Activated CD4-positive, CD25-positive, alpha-beta regulatory T cell (primary cell): ENCODE measurements around the gene XRCC5.

Experiments used
- DNase-seq, 4 experiments: peaks; one replicate each; lab custom pipeline; 2025; lab: John Stamatoyannopoulos, UW

XRCC5 gene

DNA sequence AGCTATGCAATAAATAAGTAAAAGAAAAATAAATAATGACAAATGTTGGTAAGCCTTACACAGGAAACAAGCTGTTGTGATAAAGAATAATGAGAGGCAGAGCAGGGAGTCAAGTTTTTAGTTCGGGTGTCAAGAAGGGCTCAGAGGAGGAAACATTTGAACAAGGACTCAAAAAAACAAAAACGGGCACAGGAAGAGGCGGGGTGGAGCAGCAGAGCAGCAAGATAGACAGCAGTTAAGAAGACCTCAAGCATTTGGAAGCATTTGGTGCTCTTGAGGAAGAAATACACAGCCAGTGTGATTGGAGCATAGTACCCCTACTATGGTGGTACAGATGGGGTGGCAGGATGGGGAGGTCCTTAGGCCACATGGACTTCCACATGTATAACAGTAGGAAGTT lies 24.6 kb upstream of the XRCC5 start:
- peak in 1 of 4 experiments; percentile 18 for DNase-seq

DNA sequence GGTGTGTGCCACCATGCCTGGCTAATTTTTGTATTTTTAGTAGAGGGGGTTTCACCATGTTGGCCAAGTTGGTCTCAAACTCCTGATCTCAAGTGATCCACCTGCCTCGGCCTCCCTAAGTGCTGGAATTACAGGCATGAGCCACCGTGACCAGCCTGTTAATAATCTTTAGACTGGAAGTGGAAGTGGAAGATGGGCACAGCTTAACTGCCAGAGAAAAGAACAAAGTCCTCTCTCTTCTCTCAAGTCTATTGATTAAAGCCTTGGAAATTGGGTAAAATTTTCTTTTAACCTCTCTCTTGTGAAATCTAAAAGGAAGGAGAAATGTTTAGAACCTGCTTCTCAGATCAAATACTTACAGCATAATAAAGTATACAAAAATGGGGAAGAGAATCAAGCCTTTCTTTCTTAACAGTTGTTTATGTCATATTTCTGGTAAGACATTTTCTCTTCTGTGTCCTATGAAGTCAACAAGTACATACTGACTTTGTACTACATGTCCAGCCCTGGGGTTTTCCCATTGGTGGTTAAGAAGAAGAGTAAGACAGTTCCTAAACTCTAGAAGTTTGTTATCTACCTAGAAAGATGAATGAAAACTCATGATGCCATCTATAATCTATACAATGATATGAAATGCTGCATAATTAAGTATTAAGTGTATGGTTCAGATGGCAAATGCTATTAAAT lies 22.8 kb upstream of the XRCC5 start:
- no peak for DNase-seq

DNA sequence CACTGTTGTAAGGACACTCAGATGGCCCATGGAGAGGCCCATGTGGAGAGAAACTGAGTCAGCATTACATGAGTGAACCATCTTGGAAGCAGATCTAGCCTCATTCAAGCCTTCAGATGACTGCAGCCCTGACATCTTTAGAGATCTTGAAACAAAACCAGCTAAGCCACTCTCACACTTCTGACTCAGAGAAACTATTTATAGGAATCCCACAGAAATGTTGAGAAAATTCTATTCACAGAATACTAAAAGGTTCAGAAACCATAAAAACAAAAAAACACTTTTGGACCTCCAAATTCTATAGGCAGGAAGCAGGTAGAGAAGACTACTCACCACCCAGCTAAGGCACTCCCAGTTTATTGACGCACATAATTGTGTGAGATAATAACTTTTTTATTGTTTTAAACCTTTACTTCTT lies 18.8 kb upstream of the XRCC5 start:
- no peak for DNase-seq

DNA sequence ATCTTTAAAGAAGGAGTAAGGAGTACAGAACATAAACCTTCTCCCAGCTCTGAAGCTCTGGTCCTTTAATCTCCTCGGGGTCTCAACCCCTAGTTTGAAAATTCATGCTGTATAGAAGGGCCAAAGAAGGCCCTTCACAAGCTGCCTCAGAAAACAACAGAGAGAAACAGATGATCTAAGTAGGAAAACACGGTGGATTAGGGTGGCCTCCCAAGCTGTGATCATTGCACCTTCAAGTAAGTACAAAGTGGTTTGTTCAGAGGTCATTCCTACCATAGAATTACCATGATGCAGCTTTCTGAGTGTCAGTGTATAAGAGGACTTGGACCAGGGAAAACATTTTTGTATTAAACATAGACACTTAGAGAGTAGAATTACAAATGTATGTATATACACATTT lies 16.5 kb upstream of the XRCC5 start:
- DNase-seq, result no peak

DNA sequence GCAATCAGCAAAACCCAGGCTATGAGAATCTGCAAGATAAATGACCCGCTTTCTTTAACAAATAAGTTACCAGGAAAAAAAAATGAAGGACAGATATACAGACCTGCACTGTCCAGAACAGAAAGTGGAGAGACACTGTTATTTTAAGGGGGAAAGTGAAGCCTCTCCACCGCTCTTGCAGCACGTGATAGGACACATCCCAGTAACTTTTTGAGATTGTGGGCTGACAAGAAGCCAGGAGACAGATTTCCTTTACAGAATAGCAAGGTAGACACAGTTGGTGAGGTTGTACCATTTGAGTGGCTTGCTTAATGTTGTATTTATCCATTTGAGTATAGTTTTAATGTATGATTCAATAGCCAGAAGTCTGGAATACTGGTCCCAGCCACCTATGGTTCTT lies 14.4 kb upstream of the XRCC5 start:
- DNase-seq, result no peak

DNA sequence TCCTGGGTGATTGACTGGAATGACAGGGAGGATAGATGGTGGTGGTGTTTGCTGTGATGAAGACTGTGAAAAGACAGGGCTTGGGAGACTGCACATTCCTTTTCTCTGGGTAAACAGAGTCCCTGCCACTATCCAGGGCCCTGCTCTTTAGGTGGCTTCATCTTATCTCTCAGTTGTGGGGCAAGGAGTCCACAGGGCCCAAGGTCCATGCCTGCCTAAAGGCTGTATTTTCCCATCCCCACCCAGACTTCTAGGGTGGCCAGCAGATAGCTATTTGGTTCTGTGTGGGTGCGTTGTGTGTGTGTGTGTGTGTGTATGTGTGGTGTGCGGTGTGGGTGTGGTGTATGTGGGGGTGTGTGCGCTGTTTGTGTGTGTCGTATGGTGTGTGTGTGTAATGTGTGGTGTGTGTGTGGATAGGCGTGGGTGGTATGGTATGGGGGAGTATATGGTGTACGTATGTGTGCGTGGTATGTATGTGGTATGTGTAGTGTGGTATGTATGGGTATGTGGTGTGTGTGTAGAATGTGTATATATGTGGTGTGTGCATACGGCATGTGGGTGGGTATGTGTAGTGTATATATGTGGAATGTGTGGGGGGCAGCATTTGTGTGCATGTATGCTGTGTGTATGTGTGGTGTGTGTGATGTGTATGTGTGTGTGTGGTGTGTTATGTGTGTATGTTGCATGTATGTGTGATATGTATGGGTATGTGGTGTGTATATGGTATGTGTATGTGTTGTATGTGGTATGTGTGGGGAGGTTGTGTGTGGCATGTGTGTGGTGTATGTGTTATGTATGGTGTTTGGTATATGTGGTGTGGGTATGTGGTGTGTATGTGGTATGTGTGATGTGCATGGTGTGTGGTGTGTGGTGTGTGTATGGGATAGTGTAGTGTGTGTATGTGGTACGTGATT lies 10.5 kb upstream of the XRCC5 start:
- DNase-seq, result no peak

DNA sequence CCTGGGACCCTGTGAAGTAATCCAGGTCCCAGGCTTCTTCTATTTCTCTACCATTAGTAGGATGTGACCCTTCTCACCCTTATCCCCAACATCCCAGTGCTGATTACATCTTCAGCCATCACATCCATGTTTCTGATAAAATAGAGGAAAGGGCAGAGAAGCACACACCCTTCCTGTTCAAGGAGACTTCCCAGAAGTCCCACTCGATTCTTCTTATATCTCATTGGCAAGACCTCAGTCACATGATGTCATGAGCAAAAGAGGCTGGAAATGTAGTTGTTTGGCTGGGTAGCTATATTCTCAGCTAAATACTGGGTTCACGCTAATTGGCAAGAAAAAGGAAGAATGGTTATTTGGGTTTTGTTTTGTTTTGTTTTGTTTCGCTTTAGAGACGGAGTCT lies 8.0 kb upstream of the XRCC5 start:
- DNase-seq, result no peak

DNA sequence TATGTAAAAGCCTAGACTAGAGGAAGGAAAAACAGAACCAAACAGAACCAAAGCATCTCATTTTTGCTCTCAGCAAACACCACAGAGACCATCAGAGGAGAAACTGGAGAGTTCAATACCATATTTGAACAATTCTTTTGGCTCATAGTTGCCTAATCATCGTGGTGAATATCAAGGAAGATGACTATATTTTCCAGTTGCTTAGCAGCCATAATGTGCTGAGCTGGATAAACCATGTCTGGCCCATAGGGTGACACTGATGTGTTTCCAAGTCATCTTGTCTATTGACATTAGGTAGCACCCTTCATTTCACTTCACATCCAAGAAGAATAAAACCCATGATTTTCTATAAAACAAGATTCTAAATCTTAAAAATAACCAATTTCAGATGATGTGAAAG lies 5.9 kb upstream of the XRCC5 start:
- no peak for DNase-seq

DNA sequence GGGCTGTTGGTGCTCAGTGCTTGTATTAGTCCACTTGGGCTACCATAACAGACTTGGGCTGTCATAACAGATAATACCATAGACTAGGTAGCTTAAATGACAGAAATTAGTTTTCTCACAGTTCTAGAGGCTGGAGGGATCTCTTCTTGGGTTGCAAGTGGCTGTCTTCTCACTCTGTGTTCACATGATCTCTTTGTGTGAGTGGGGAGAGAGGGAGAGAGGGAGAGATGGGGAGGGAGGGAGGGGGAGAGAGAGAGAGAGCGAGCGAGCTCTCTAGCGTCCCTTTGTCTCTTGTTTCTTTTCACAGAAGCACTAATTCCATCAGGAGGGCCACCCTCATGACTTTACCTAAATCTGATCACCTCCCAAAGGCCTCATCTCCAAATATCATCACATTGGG lies 4.5 kb upstream of the XRCC5 start:
- DNase-seq, result no peak

DNA sequence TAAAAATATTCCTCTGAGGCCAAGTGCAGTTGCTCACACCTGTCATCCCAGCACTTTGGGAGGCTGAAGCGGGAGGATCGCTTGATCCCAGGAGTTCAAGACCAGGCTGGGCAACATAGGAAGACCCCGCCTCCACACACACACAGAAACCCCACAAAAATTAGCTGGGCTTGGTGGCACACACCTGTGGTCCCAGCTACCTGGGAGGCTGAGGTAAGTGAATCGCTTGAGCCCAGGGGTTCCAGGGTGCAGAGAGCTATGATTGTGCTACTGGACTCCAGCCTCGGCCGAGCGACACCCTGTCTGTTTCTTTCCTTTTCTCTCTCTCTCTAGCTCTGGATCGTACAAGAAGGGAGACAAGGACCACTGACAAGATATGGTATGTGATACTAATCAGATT lies 1.8 kb upstream of the XRCC5 start:
- DNase-seq, result no peak

DNA sequence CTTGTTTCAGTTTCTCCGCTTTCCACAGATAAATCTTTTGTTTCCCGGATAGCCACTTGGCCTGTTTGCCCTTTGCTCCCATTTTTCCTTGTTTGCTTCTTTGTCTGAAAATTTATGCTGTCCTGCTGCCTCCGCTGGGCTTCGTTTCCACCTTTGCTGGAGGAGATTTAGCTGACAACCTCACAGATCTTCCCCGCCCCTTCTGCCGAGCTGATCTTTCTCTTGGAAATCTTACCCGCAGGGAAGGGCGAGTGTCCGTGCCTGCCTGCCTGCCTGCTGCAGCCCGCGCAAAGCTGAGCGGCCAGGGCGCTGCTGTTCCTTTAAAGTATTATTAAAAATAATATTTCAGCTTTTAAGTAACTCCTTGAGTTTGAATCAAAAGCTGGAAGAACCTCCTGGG lies 1.4 kb upstream of the XRCC5 start:
- DNase-seq, result no peak

DNA sequence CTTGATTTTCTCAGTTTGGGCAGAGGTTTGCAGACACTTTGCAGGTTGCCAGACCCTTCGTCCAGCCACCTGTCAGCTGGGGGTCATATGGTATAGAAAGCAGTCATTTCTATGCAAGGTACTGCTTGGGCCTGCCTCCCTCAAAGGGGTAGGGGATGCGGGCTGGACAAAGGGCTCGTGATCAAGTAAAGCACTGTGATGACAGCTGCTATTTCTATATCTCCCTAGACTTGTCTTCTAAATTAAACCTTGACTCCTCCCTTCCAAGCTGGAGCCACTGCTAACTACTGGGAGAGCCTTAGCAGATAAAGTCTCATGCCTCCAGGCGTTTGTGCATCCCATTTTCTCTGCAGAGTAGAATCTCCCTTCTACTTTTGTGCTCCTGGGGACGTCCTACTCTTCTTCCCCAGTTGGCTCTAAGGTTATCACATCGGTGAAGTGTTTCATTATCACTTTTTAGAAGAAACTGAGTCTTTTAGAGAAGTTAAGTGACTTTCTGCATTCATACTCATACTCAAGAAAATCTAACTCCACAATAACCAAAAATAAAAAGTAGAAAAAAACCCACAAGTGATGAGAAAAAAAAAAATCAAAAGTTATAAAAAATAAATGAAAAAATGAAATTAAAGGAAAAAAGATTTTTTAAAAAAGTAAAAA lies 710 bp upstream of the XRCC5 start:
- no peak for DNase-seq

DNA sequence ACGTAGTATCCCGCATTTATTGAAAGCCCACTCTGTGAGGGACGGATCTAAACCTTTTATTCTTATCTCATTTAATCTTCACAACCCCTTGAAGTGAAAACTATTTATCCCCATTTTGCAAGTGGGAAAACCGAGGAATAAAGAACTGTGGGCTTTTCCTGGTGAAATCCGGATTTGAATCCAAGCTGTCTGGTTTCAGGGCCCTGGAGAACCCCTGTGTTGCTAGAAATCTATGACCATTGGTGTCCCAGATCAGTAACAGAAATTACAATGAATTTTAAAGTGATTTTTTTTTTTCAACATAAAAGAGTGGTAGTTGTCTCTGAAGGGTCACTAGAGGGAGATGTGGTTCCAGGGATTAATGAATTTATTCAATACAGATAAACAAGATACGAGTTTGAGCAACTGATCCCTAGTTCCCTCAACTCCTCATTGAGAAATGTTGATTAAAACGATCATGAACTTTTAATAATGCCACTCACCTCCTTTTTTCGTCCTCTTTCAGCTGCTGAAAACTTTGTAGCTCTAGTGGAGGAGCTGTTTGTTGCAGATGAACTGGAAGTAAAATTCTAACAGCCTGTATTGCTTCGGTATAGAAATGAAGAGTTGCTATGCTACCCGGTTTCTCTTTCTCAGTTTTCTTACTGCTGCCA lies 940 bp downstream of the XRCC5 start:
- no peak for DNase-seq

DNA sequence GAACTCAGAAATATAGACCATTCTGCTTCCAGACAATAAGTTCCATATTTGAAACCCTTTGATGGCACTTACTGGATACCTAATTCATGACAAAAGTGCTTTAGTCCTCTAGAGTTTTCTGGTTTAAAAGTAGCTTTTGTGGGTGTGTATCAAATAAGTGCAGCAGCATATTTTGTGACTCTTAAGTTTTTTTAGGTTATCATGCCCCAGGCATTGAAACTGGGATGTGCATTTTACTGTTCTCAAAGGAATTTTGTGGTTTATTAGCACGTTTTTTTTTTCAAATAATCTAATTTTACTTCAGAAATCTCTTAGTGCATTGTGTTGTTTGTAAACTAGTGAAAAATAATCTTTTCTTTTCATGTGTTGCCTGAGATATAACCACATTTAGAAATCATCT lies 1.5 kb downstream of the XRCC5 start:
- no peak for DNase-seq

DNA sequence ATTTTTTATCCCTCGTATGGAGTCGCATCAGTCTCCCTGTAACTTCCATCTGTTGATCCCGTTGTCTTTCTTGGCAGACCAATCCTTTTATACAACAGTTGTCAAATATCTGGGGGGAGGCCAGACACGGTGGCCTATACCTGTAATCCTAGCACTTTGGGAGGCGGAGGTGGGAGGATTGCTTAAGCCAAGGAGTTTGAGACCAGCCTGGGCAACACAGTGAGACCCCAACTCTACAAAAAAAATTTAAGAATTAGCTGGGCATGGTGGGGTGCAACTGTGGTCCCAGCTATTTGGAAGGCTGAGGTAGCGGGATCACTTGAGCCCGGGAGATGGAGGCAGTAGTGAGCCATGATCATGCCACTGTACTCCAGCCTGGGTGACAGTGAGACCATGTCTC lies 2.0 kb downstream of the XRCC5 start:
- DNase-seq, result no peak

DNA sequence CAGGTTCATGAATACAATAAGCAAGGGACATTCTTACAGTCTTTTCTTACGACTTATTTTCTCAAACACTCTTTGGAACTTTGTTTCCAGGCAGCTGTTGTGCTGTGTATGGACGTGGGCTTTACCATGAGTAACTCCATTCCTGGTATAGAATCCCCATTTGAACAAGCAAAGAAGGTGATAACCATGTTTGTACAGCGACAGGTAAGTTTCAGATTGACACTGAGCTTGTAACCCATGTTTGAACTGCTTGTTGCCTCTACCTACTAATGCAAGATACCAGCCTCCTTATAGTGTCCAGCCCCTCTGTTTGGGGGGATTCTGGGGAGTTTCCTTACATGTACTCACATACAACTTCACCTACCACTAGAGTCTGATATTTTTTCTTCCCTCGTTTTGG lies 3.8 kb downstream of the XRCC5 start:
- no peak for DNase-seq

DNA sequence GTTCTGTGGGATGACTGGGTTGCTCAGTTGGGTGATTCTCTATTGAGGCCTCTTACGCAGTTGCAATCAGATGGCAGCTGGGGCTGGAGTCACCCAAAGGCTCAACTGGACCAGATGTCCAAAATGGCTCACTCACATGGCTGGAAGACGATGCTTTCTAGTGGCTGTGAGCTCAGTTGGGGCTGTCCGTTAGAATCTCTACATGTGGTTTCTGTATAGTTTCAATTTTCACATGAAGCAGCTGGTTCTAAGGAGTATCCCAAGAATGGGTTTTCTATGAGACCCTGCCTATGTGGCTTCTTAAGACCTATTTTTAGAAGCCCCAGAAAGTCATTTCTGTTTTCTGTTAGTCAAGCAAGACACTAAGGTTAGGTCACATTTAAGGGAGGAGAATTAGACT lies 4.4 kb downstream of the XRCC5 start:
- no peak for DNase-seq

DNA sequence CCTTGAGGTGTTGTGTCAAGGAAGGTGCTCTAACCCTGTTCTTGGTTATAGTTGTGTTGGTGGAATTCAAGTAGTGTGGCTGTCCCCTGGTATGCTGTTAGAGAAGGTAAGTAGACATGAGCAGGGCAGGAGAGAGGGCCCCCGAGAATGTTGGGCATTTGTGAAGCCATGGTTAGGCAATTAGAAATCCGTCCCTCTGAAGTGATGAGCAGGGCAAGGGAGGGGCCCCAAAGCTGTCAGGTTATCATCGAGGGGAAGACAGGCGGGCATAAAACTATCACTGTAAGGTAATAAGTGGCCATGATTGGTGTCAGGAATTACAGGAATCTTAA lies 5.2 kb downstream of the XRCC5 start:
- DNase-seq, result no peak

DNA sequence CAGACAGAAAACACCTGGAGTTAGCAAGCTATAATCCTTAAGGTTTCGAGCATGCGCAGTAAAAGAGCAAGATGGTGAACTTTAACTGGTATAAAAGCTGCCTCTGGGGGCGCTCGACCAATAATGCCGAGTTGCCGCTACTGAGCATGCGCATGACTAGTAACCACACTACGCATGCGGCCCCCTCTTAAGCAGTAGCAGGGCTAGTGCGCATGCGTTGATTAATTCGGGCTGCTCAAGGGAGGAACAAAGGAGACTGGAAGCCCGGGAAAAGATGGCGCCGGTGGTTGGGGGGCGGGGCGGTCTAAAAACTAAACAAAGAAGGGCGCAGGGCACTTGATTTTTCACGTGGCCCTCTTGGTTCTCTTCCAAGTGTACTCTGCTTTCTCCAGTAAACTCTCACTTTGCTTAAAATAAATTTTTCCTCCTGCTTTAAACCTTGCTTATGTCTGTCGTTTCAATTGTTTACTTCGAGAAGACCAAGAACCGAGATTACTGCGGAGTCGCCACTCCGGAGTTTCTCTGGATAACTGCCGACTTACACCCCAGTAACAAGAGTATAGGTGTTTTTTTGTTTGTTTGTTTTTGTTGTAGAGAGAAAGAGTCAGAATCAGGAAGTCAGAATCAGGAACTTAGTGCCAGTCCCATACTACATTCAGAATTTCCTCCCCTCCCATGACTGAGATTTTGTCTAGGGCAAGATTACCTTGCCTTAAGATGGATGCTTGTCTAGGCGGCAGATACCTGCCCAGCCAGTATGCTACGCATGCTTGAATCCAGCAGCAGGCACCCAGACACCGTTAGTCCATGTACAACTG lies 5.8 kb downstream of the XRCC5 start:
- DNase-seq, result peak; percentile 90 to 97 (median 92)

DNA sequence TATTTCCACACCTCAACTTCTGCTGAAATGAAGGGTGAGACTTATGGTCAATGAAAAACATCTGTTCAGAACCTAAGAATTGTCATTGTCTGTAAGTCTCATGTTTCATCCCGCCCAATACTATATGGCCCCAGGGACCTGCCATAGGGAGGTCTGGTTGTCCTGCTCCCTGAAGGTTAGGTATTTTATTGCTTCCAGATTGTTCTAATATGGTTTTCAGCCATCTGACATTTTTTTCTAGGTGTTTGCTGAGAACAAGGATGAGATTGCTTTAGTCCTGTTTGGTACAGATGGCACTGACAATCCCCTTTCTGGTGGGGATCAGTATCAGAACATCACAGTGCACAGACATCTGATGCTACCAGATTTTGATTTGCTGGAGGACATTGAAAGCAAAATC lies 7.3 kb downstream of the XRCC5 start:
- DNase-seq, result no peak

DNA sequence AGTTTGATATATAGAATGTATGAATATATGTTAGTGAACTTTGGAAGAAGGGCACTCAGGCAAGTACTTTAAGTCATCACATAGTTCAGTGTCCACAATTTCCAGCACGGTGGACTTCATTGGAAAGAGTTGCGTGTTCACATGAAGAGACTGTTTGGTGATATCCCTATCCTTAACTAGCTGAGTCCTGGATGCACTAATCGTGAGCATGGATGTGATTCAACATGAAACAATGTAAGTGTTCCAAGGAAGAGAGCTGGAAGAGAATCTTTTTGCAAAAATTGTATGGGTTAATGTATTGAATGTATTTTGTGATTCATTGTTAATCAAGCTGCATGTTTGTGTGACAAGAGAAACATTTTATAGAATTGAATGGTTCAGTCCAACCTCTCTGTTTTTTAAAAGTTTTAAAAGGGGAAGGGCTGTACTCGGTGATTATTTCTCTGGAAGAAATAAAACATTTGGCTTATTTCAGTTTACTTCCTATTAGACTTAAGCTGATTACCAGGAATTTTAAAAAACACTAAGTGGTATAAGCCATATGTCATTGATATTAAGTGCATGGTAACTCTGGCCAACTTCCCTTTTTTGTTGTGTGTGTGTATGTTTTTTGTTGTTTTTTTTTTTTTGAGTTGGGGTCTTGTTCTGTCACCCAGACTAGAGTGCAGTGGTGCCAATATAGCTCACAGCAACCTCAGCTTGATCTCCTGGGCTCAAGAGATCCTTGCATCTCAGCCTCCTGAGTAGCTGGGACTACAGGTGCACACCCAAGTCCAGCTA lies 8.6 kb downstream of the XRCC5 start:
- DNase-seq, result no peak
